Transverse colon (tissue), 4 donors: Measurements from ENCODE around the gene F7. TPM values are rescaled to one million over a fixed set of nuclear protein-coding genes. Genes with fewer than 3 reads are reported as not detected.

ENCODE experiments used
- DNase-seq: peaks from one replicate; pipeline ENCODE4 v3.0.0-alpha.2; 2019
- H3K27ac ChIP-seq, 4 donors: fragments of 200-600 bp; sonication (generic); 2 replicates each; pipeline ENCODE4 v1.5.1; 2016 to 2018; ENCODE audit warnings: inconsistent platforms in 4 of 4
- H3K27me3 ChIP-seq: fragments of 200-600 bp; sonication (generic); 2 replicates; pipeline ENCODE4 v1.5.1; 2017; ENCODE audit warnings: inconsistent platforms
- H3K36me3 ChIP-seq, 4 donors: fragments of 200-600 bp; sonication (generic); 2 replicates each; pipeline ENCODE4 v1.5.1; 2017 to 2019; ENCODE audit warnings: inconsistent platforms in 4 of 4
- H3K4me1 ChIP-seq, 4 donors: fragments of 200-600 bp; sonication (generic); 2 replicates each; pipeline ENCODE4 v1.5.1; 2017 to 2020; ENCODE audit warnings: inconsistent platforms in 4 of 4
- H3K4me3 ChIP-seq, 4 donors: fragments of 200-600 bp; sonication (generic); 1 replicate in 1 of 4; 2 replicates in 3 of 4; pipeline versions ENCODE4 v1.5.1 to v1.6.1; 2017 to 2019; ENCODE audit warnings: inconsistent platforms in 4 of 4
- H3K9me3 ChIP-seq, 2 donors: fragments of 200-600 bp; sonication (generic); 2 replicates each; pipeline ENCODE4 v1.5.1; 2017 to 2019; ENCODE audit warnings: inconsistent platforms in 2 of 2
- CTCF ChIP-seq, 5 experiments: fragments of 200-600 bp in 3 of 5; fragments of 450-650 bp in 2 of 5; sonication (generic) in 3 of 5; IDR thresholded peaks; 1 replicate in 2 of 5; 2 replicates in 3 of 5; pipeline ENCODE4 v1.5.1; 2016 to 2017; ENCODE audit warnings: antibody characterized with exemption in 5 of 5, inconsistent platforms in 3 of 5, mild to moderate bottlenecking in 2 of 5, moderate library complexity in 1 of 5
- EP300 ChIP-seq: sonication (generic); formaldehyde crosslinking; IDR thresholded peaks from one replicate; pipeline ENCODE4 v1.6.1; 2017; ENCODE audit warnings: antibody characterized with exemption, low read depth
- POLR2A ChIP-seq: fragments of 450-650 bp; IDR thresholded peaks from one replicate; pipeline ENCODE4 v1.6.1; 2016; ENCODE audit warnings: antibody characterized with exemption, mild to moderate bottlenecking, moderate library complexity
- POLR2AphosphoS5 ChIP-seq, 3 donors: sonication (generic); formaldehyde crosslinking; IDR thresholded peaks; one replicate each; pipeline ENCODE4 v1.6.1; 2016; ENCODE audit warnings: antibody characterized with exemption in 3 of 3
- WGBS, 2 donors: methylation state at CpG; one replicate each; pipeline ENCODE4 v1.1.5; 2018; ENCODE audit warnings: low coverage in 1 of 2; 5-methylcytosine and 5-hydroxymethylcytosine counted together
- in situ Hi-C, 4 donors: fragments of 200-750 bp; cut with MboI; loops; one replicate each; pipeline versions ENCODE4 v1.15.0 to v1.15.1; 2017; ENCODE audit warnings: low sequenced_read_pairs in 3 of 4, low pct_ligation_motif_present in 1 of 4, low pct_unique_long_range_greater_than_20kb in 1 of 4
- intact Hi-C: fragments of 100-400 bp; cut with DNase I; formaldehyde crosslinking; loops from one replicate; pipeline ENCODE4 v1.15.1; 2023; ENCODE audit warnings: low total_unique reads
- total RNA-seq, 4 donors: library from RNA; depleted of rRNA; stranded (reverse); fragments of >200 nt; gene quantifications; one replicate each; pipeline ENCODE4 v1.1.0, GENCODE V29; 2016

Gene F7
- total RNA-seq, 4 donors from 2014 or later = not detected

GRCh38 chr13:113083402-113084061, 22.1 kb upstream of the F7 start:
- H3K27me3 ChIP-seq = no peaks in the 10 kb centered on the region
- in situ Hi-C loops = no loop called here
- no peaks in the 10 kb centered on the region for H3K36me3 ChIP-seq
- intact Hi-C loops = no loop called here
- H3K27ac ChIP-seq = no peak overlapping the region
- no peak overlapping the region for H3K4me3 ChIP-seq
- no peak for TF ChIP-seq CTCF (IDR thresholded peaks at IDR 0.05)
- no peaks in the 10 kb centered on the region for H3K9me3 ChIP-seq
- DNase-seq = peak; percentile 41
- 49 to 56% methylated on average over 9 to 15 of the region's 18 CpGs for WGBS, 2 donors
- no peaks in the 10 kb centered on the region for H3K4me1 ChIP-seq

GRCh38 chr13:113084094-113084942, 21.3 kb upstream of the F7 start:
- no peaks in the 10 kb centered on the region for H3K9me3 ChIP-seq
- intact Hi-C loops = no loop called here
- no peaks in the 10 kb centered on the region for H3K36me3 ChIP-seq

GRCh38 chr13:113084943-113085540, 20.5 kb upstream of the F7 start:
- Histone ChIP-seq H3K9me3 (no peaks in the 10 kb centered on the region), H3K27me3 (no peaks in the 10 kb centered on the region), H3K4me3 (no peak overlapping the region), H3K27ac (no peak overlapping the region), H3K4me1 (no peaks in the 10 kb centered on the region), H3K36me3 (no peaks in the 10 kb centered on the region)
- intact Hi-C loops (no loop called here), in situ Hi-C loops (no loop called here)
- TF ChIP-seq POLR2A (no peak), POLR2AphosphoS5 (IDR thresholded peaks at IDR 0.05) (no peak), CTCF (IDR thresholded peaks at IDR 0.05) (no peak), EP300 (no peak)
- DNase-seq = no peak
- 87 to 89% methylated on average over 3 to 20 of the region's 24 CpGs for WGBS, 2 donors

More at GRCh38 chr13:113084094-113084942, 21.3 kb upstream of the F7 start:
- H3K27me3 ChIP-seq = no peaks in the 10 kb centered on the region
- no peak for TF ChIP-seq POLR2AphosphoS5 (IDR thresholded peaks at IDR 0.05)
- no peak for TF ChIP-seq CTCF (IDR thresholded peaks at IDR 0.05)
- TF ChIP-seq EP300 = no peak
- no peak for TF ChIP-seq POLR2A
- H3K4me1 ChIP-seq = no peaks in the 10 kb centered on the region
- H3K27ac ChIP-seq = no peak overlapping the region
- in situ Hi-C loops = no loop called here
- 56 to 90% methylated on average over 1 to 25 of the region's 25 CpGs for WGBS, 2 donors
- H3K4me3 ChIP-seq = no peak overlapping the region
- DNase-seq = no peak

- intact Hi-C loops (no loop called here), in situ Hi-C loops (no loop called here)
- DNase-seq = no peak
These were observed 19.4 kb upstream of the F7 start for GRCh38 chr13:113086031-113086750.

More at GRCh38 chr13:113086031-113086750, 19.4 kb upstream of the F7 start:
- TF ChIP-seq POLR2A = no peak
- TF ChIP-seq POLR2AphosphoS5 (IDR thresholded peaks at IDR 0.05) = no peak
- TF ChIP-seq EP300 = no peak
- no peak for TF ChIP-seq CTCF (IDR thresholded peaks at IDR 0.05)
- no peak overlapping the region for H3K27ac ChIP-seq
- H3K36me3 ChIP-seq = no peaks in the 10 kb centered on the region
- no peaks in the 10 kb centered on the region for H3K27me3 ChIP-seq
- no peak overlapping the region for H3K4me3 ChIP-seq
- no peaks in the 10 kb centered on the region for H3K4me1 ChIP-seq
- 89 to 95% methylated on average over 6 to 32 of the region's 32 CpGs for WGBS, 2 donors
- H3K9me3 ChIP-seq = no peaks in the 10 kb centered on the region
